ENCODE data around the gene SPOPL. TPM values are rescaled to one million over a fixed set of nuclear protein-coding genes. Genes with fewer than 3 reads are reported as not detected.

The SPOPL gene
- polyA plus RNA-seq, 3 donors from 2014 or later, result 2.4 to 3.3 (median 2.6) TPM

GRCh38 chr2:138550670-138551287, 49.2 kb downstream of the SPOPL start:
- Mint-ChIP-seq H3K4me3 (peak overlapping the region in 1 of 5 donors; percentile 12), H3K36me3 (peaks cover 10 to 30% (median 14%) of the 10 kb centered on the region in 3 donors), H3K4me1 (peaks cover 30 to 45% of the 10 kb centered on the region in 2 donors), H3K27me3 (ENCODE audit: low read depth in 3 of 3) (no peaks in the 10 kb centered on the region), H3K9me3 (no peaks in the 10 kb centered on the region), H3K27ac (peak overlapping the region; percentile 2 to 84 (median 44))
- no peak for DNase-seq

- Mint-ChIP-seq H3K36me3 (peaks cover 16 to 39% (median 24%) of the 10 kb centered on the region in 3 donors), H3K4me3 (no peak overlapping the region), H3K27me3 (ENCODE audit: low read depth in 3 of 3) (no peaks in the 10 kb centered on the region), H3K27ac (no peak overlapping the region), H3K4me1 (peaks cover 17 to 30% of the 10 kb centered on the region in 2 donors), H3K9me3 (no peaks in the 10 kb centered on the region)
- no peak for DNase-seq
Observed at GRCh38 chr2:138554123-138554522, 52.6 kb downstream of the SPOPL start.

- no peaks in the 10 kb centered on the region for H3K4me1 Mint-ChIP-seq
- peaks cover 21 to 48% (median 47%) of the 10 kb centered on the region in 3 donors for H3K36me3 Mint-ChIP-seq
- H3K4me3 Mint-ChIP-seq, result no peak overlapping the region
Observed at GRCh38 chr2:138559641-138560040, 58.1 kb downstream of the SPOPL start.

GRCh38 chr2:138564586-138565229, 63.1 kb downstream of the SPOPL start:
- Mint-ChIP-seq H3K4me3 (no peak overlapping the region), H3K9me3 (no peaks in the 10 kb centered on the region), H3K27me3 (ENCODE audit: low read depth in 3 of 3) (no peaks in the 10 kb centered on the region), H3K27ac (peak overlapping the region in 1 of 6 donors; percentile 21), H3K4me1 (no peaks in the 10 kb centered on the region), H3K36me3 (peaks cover 15 to 35% (median 31%) of the 10 kb centered on the region in 3 donors)
- no peak for DNase-seq

More at GRCh38 chr2:138559641-138560040, 58.1 kb downstream of the SPOPL start:
- Mint-ChIP-seq H3K27ac (no peak overlapping the region), H3K9me3 (no peaks in the 10 kb centered on the region), H3K27me3 (ENCODE audit: low read depth in 3 of 3) (no peaks in the 10 kb centered on the region)
- no peak for DNase-seq

GRCh38 chr2:138565230-138565598, 63.6 kb downstream of the SPOPL start:
- peaks cover 15 to 37% (median 30%) of the 10 kb centered on the region in 3 donors for H3K36me3 Mint-ChIP-seq
- no peak overlapping the region for H3K27ac Mint-ChIP-seq
- H3K4me3 Mint-ChIP-seq, result no peak overlapping the region

GRCh38 chr2:138572318-138572717, 70.7 kb downstream of the SPOPL start:
- Mint-ChIP-seq H3K4me1 (no peaks in the 10 kb centered on the region), H3K4me3 (no peak overlapping the region), H3K27ac (no peak overlapping the region), H3K9me3 (no peaks in the 10 kb centered on the region), H3K27me3 (ENCODE audit: low read depth in 3 of 3) (no peaks in the 10 kb centered on the region), H3K36me3 (peaks cover 28 to 41% (median 30%) of the 10 kb centered on the region in 3 donors)
- no peak for DNase-seq

More at GRCh38 chr2:138565230-138565598, 63.6 kb downstream of the SPOPL start:
- Mint-ChIP-seq H3K27me3 (ENCODE audit: low read depth in 3 of 3) (no peaks in the 10 kb centered on the region), H3K9me3 (no peaks in the 10 kb centered on the region), H3K4me1 (no peaks in the 10 kb centered on the region)
- DNase-seq, result no peak

- no peaks in the 10 kb centered on the region for H3K27me3 Mint-ChIP-seq (ENCODE audit: low read depth in 3 of 3)
- H3K4me3 Mint-ChIP-seq, result no peak overlapping the region
- DNase-seq, result no peak
- no peaks in the 10 kb centered on the region for H3K9me3 Mint-ChIP-seq
- H3K4me1 Mint-ChIP-seq, result no peaks in the 10 kb centered on the region
- H3K36me3 Mint-ChIP-seq, result peaks cover 37 to 62% (median 56%) of the 10 kb centered on the region in 3 donors
- H3K27ac Mint-ChIP-seq, result peak overlapping the region in 1 of 6 donors; percentile 10
Observed at GRCh38 chr2:138577066-138577465, 75.5 kb downstream of the SPOPL start.

- H3K9me3 Mint-ChIP-seq, result no peaks in the 10 kb centered on the region
- no peak for DNase-seq
- H3K4me3 Mint-ChIP-seq, result no peak overlapping the region
- H3K4me1 Mint-ChIP-seq, result no peaks in the 10 kb centered on the region
- peaks cover 29 to 60% (median 56%) of the 10 kb centered on the region in 3 donors for H3K36me3 Mint-ChIP-seq
- H3K27me3 Mint-ChIP-seq (ENCODE audit: low read depth in 3 of 3), result peaks cover 0 to 3% (median 0%) of the 10 kb centered on the region in 3 donors
- peak overlapping the region in 1 of 6 donors; percentile 34 for H3K27ac Mint-ChIP-seq
Observed at GRCh38 chr2:138579556-138579955, 78.0 kb downstream of the SPOPL start.

- H3K4me1 Mint-ChIP-seq, result no peaks in the 10 kb centered on the region
- H3K36me3 Mint-ChIP-seq, result peaks cover 25 to 47% (median 44%) of the 10 kb centered on the region in 3 donors
- no peak overlapping the region for H3K4me3 Mint-ChIP-seq
- no peak overlapping the region for H3K27ac Mint-ChIP-seq
- no peaks in the 10 kb centered on the region for H3K9me3 Mint-ChIP-seq
- DNase-seq, result no peak
- peaks cover 0 to 3% (median 0%) of the 10 kb centered on the region in 3 donors for H3K27me3 Mint-ChIP-seq (ENCODE audit: low read depth in 3 of 3)
Observed at GRCh38 chr2:138581909-138582308, 80.3 kb downstream of the SPOPL start.

- Mint-ChIP-seq H3K4me1 (peaks cover 0 to 6% of the 10 kb centered on the region in 2 donors), H3K4me3 (no peak overlapping the region), H3K36me3 (peaks cover 18 to 32% (median 28%) of the 10 kb centered on the region in 3 donors), H3K27me3 (ENCODE audit: low read depth in 3 of 3) (no peaks in the 10 kb centered on the region), H3K27ac (no peak overlapping the region), H3K9me3 (no peaks in the 10 kb centered on the region)
- DNase-seq, result no peak
Observed at GRCh38 chr2:138589663-138590062, 88.1 kb downstream of the SPOPL start.

- peaks cover 29 to 33% (median 31%) of the 10 kb centered on the region in 3 donors for H3K36me3 Mint-ChIP-seq
- no peaks in the 10 kb centered on the region for H3K27me3 Mint-ChIP-seq (ENCODE audit: low read depth in 3 of 3)
- H3K9me3 Mint-ChIP-seq, result no peaks in the 10 kb centered on the region
- no peak overlapping the region for H3K27ac Mint-ChIP-seq
- no peak overlapping the region for H3K4me3 Mint-ChIP-seq
- H3K4me1 Mint-ChIP-seq, result no peaks in the 10 kb centered on the region
- no peak for DNase-seq
Observed at GRCh38 chr2:138596403-138596802, 94.8 kb downstream of the SPOPL start.

- H3K36me3 Mint-ChIP-seq, result peaks cover 11 to 26% (median 21%) of the 10 kb centered on the region in 3 donors
- no peak overlapping the region for H3K4me3 Mint-ChIP-seq
- H3K27ac Mint-ChIP-seq, result peak overlapping the region in 1 of 6 donors; percentile 6
Observed at GRCh38 chr2:138600732-138601457, 99.3 kb downstream of the SPOPL start.

GRCh38 chr2:138601458-138602165, 100.0 kb downstream of the SPOPL start:
- Mint-ChIP-seq H3K27me3 (ENCODE audit: low read depth in 3 of 3) (peaks cover 0 to 1% (median 0%) of the 10 kb centered on the region in 3 donors), H3K36me3 (peaks cover 8 to 22% (median 17%) of the 10 kb centered on the region in 3 donors), H3K27ac (peak overlapping the region in 1 of 6 donors; percentile 6), H3K4me3 (no peak overlapping the region), H3K4me1 (no peaks in the 10 kb centered on the region), H3K9me3 (no peaks in the 10 kb centered on the region)
- DNase-seq, result no peak

More at GRCh38 chr2:138600732-138601457, 99.3 kb downstream of the SPOPL start:
- no peaks in the 10 kb centered on the region for H3K4me1 Mint-ChIP-seq
- H3K9me3 Mint-ChIP-seq, result no peaks in the 10 kb centered on the region
- no peaks in the 10 kb centered on the region for H3K27me3 Mint-ChIP-seq (ENCODE audit: low read depth in 3 of 3)
- no peak for DNase-seq

Measured in immature natural killer cell (primary cell).